Cortex of kidney (tissue), 1 donor: ENCODE results near the gene NRG3.

ENCODE experiments used
- DNase-seq: peaks from one replicate; lab custom pipeline; 2025; lab: John Stamatoyannopoulos, UW

NRG3 gene

GRCh38 chr10:82391971-82392370, 517.0 kb downstream of the NRG3 start:
- DNase-seq = no peak

DNA sequence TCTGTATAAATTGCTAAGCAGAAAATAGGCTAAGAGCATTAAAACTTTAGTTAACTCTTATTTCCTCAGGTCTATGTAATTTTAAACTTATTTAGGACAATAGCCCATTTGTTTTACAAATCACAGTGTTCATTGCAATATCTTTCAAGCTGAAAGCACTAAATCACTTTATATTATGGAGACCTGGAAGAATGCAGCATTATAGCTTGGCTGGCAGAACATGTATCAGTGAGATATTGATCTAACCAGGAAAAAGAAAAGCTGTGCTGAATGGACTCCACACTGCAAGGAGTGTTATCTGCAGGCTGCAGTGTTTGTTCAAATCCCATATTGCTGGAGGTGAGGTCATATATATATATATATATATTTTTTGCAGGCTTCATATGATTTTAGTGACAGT, 517.5 kb downstream of the NRG3 start:
- no peak for DNase-seq

DNA sequence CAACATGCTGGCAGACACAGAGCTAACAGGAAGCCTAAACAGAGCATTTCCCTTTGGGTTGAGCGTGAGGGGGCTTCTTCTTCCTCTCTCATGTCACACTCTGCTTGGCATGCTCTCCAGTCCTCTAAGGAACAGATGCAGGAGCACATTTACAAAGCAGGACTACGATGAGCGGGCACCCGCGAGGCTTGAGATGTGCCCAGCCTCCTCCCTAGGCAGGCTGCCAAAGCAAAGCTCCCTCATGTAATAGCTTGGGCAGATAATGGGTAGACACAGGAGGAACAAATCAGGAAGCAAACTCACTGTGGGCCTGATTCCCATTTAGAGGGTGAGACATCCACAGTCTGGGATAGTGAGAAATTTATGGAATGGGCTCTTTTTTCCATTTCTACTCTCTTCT, 519.1 kb downstream of the NRG3 start:
- no peak for DNase-seq

- no peak for DNase-seq
These were observed 520.0 kb downstream of the NRG3 start for GRCh38 chr10:82394987-82395386.

- DNase-seq = no peak
These were observed 521.9 kb downstream of the NRG3 start for GRCh38 chr10:82396886-82397285.

GRCh38 chr10:82397854-82398253, 522.9 kb downstream of the NRG3 start:
- no peak for DNase-seq

DNA sequence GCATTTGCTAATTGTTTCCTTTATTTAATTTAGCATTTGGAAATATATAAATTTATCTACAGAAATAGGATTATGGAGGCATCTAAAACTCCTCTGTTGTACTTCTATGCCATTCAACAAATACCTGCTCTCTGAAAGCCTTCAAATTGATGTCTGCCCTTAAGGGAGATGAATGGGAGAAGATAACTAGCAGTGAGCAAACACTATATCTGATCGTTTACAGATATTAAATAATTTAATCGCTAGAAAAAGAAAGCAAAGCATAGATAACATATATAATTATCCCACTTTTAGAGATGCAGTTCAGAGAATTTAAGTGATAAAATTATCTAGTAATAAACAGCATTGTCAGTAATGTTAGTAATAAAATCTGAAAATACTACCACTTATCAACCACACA, 524.9 kb downstream of the NRG3 start:
- no peak for DNase-seq

DNA sequence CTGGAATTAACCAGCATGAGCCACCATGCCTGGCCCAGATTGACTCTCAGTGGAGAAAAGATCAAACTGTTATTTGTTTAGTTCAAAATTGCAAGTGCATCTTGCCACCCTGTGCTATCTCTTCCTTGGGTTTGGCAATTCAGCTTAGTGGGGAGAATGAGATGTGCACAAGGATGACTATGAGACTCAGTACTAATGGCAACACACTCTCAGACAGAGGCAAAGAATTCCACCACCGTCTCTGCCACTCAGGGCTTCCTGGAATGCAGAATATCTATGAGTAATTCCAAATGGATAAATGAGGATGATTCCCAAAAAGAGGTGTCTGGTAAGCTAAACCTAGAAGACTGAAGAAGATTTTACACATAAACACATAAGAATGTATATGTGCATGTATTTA, 525.8 kb downstream of the NRG3 start:
- DNase-seq = no peak

DNA sequence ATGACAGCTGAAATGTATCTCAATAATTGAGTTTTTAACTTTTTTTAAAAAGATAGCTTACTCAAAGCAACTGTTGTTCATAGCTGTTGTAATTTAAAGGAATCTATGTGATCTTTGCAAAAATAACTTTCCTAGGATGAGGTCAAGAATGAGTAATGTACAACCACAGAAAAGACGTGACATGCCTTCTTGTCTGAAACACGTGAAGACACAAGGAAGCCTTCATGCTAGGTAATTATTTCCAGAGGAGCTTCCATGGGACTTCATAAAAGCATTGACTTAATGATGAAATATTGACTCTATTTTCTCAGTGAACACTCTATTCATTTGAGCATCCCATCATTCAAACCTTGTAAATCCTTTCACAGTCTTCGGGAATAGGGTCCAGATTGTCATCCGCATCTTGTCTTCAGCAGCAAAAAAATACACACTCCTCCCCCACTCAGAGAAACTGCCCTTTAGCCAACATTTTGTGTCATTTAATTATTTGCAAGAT, 528.0 kb downstream of the NRG3 start:
- DNase-seq = no peak

GRCh38 chr10:82409671-82410070, 534.7 kb downstream of the NRG3 start:
- no peak for DNase-seq

- DNase-seq = no peak
These were observed 536.4 kb downstream of the NRG3 start for GRCh38 chr10:82411416-82411815.

DNA sequence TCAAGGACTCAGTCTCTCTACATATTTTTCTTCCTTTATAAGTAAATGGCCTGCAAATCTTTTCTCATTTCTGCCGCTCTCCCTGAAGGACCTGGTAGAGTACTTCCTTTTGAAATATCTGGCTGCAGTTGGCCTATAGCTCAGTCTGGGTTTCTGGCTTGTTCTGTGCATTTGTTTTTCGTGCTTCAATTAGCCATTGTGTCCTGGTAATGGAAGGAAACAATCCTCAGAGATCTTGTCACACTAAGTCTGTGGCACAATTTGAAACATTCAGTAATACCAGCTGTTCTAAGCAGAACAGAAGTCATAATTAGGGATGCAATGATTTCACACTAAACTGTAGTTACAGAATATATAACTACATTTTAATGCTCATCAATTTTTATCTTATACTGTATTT, 545.0 kb downstream of the NRG3 start:
- no peak for DNase-seq

DNA sequence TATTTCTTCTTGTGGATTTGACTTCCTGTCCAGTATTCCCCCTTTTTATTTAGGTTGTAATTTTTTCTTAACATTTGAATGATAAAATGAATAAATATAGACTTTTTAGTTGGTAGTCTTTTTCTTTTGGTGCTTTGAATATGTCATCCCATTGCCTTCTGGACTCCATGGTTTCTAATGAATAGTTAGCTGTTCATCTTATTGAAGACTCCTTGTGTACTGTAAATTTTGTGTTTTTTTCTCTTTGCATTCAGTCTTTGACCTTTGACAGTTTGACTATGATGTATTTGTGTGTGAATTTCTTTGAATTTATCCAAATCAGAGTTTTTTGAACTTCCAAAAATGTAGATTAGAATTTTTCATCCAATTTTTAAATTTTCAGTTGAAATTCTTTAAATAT, 554.3 kb downstream of the NRG3 start:
- no peak for DNase-seq

DNA sequence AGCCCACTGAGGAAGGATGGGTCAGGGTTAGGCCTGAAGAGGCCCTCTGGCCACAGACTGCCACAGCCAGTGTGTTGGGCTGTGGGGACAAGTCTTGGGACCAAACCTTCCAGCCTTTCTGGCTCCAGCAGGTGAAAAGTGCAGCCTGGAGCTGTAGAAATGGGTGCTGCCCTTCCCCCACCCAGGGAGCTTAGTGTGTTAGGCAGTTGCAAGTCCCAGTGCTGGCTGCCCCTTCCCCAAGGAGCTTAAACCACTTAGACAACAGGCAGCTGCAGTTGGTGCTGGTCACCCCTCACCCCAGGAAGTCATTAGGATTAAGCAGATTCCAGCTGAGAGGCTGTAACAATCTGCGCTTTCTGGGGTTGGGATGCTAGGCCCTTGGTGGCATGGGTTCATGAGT, 563.3 kb downstream of the NRG3 start:
- no peak for DNase-seq

DNA sequence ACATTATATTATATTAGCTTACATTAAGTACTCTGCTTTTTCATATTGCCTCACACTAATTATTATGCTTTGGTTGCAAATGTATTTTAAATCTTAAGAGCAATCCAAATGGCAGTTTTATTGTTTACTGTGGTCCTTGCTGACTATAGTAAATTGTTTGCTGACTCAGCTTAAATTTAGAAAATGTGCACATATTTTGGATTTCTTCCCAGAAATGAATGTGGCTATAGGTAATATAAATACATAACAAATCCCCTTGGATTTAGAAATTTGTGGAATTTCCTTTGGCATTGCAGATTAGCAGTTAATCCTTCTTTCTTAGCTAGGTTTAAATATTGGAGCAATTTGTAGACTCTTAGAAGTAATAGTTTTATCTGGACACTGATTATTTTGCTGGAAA, 565.8 kb downstream of the NRG3 start:
- DNase-seq = no peak

DNA sequence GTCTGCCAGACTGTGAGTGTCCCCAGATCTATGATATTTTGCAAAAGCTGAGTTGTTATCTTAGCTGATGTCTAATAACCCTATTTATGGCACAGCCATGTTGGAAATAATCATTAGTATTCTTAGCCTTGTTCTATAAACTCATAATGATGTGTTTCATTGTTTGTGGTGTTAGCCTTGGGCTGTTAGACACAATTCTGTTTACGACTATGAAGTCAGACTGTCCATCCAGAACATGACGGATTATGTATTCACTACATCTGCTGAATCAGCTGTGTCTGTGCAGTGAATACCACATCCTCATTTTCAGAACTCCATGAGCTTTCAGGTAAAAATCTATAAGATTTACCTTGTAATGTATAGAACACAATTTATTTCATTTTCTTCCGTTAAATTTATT, 577.1 kb downstream of the NRG3 start:
- DNase-seq = no peak

DNA sequence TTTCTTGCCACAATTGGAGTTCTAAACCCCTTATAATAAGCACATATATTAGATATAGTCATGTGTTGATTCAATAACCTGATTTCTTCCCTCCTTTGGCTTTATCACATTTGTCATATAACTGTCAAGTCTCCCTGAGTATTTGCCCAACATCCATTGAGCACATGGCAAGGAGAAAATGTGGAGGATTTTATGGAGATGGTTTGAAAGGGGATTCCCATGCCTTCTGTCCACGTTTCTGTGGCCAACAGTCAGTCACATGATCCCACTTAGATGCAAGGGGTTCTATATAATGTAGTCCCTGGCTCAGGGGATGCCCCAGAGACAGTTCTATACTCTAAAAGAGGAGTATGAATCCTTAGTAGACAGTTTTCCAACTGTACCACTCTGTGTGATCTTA, 577.7 kb downstream of the NRG3 start:
- DNase-seq = no peak

- no peak for DNase-seq
These were observed 578.8 kb downstream of the NRG3 start for GRCh38 chr10:82453678-82454293.

- no peak for DNase-seq
These were observed 588.0 kb downstream of the NRG3 start for GRCh38 chr10:82462910-82463551.

DNA sequence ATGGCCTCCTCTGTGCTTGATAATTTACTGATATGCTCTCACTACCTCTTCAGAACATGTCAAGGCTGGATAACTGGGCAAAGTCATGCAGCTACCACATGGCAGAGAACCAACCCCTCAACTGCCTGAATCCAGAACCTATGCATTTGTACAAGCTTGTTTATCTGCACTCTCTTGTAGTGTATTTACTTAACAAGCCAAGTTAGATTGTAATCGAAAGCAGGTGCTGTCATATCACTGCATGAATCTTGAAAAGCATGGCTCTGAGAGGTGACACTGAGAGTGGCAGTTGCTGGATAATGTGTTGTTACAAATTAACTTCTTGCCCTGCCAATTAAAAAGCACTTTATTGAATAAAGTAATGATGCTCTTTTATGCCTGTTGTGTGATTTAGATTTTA, 588.6 kb downstream of the NRG3 start:
- DNase-seq = no peak

DNA sequence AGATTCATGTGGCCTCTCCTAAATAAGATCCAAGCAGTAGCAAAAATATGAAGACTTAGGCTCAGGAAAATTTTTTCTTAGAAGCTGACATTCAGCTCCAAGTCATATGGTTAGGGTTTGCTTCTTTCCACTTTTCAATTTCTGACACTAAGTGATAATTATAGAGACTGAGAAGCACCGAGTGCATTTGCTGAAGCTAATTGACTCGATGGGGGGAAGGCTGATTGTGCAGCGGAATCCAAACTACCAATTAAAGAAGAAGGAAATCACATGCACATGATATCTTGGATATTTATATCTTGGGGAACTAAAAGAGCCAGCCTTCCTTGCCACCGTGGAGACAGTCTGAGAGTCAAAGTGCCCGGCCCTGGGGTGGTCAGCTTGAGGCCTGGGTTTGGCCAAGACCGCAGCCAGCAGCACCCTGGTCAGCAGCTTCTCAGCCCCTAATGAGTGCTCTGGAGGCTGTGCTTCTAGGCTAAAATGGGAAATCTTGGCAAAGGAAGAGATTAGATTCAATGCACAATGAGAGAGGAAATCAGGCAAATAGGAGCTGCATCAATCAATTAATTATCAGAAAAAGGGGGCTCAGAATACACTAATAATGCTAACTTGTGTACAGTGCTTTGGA, 589.3 kb downstream of the NRG3 start:
- DNase-seq = no peak

DNA sequence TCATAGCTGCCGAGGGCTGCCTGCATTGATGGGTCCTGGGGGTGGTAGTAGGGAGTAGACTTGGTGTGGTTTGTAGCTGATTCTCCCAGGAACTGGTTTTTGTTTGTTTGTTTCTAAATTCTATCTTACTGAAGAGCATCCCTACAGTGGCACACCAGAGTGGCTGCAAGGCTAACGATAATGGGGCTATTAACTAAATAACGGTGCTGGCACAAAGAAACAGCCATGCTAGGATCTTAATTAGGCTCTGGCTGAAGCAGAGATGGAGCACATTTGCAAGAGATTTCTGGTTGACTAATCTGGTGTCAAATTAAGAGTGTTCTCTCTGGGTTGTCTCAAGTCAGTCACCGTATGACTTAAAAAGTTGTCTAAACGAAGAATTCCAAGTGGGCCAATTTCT, 590.0 kb downstream of the NRG3 start:
- no peak for DNase-seq

GRCh38 chr10:82468453-82468852, 593.5 kb downstream of the NRG3 start:
- no peak for DNase-seq
